Tibial nerve (tissue), 3 donors: ENCODE results near the gene PSMA6.
"Not testable (repeated sequence)": the region's sequence is repeated elsewhere in the genome, so short reads cannot be mapped to it uniquely, and the experiment has no call there.

Experiments used
- POLR2A ChIP-seq, 2 donors: fragments of 450-650 bp; IDR thresholded peaks; one replicate each; pipeline ENCODE4 v1.6.1; 2017; ENCODE audit warnings: antibody characterized with exemption in 2 of 2, mild to moderate bottlenecking in 2 of 2, moderate library complexity in 2 of 2
- TF ChIP-seq, protein P1 (sequence below), 5 experiments: fragments of 200-600 bp in 3 of 5; fragments of 450-650 bp in 2 of 5; sonication (generic) in 3 of 5; IDR thresholded peaks; one replicate each; pipeline ENCODE4 v1.5.1; 2016 to 2019; ENCODE audit warnings: antibody characterized with exemption in 5 of 5, mild to moderate bottlenecking in 3 of 5, moderate library complexity in 2 of 5

DNA sequence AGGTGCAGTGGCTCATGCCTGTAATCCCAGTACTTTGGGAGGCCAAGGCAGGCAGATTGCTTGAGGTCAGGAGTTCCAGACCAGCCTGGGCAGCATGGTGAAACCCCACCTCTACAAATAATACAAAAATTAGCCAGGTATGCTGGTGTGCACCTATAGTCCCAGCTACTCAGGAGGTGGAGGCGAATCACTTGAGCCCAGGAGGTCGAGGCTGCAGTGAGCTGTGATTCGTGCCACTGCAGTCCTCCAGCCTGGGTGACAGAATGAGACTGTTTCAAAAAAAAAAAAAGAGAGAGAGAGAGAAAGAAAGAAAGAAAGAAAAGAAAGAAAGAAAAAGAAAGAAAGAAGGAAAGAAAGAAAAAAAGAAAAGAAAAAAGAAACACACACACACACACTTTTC, 39.1 kb upstream of the PSMA6 start:
- TF ChIP-seq POLR2A (IDR thresholded peaks at IDR 0.05): not testable (repeated sequence)
- TF ChIP-seq, protein P1, sequence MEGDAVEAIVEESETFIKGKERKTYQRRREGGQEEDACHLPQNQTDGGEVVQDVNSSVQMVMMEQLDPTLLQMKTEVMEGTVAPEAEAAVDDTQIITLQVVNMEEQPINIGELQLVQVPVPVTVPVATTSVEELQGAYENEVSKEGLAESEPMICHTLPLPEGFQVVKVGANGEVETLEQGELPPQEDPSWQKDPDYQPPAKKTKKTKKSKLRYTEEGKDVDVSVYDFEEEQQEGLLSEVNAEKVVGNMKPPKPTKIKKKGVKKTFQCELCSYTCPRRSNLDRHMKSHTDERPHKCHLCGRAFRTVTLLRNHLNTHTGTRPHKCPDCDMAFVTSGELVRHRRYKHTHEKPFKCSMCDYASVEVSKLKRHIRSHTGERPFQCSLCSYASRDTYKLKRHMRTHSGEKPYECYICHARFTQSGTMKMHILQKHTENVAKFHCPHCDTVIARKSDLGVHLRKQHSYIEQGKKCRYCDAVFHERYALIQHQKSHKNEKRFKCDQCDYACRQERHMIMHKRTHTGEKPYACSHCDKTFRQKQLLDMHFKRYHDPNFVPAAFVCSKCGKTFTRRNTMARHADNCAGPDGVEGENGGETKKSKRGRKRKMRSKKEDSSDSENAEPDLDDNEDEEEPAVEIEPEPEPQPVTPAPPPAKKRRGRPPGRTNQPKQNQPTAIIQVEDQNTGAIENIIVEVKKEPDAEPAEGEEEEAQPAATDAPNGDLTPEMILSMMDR (IDR thresholded peaks at IDR 0.05): not testable (repeated sequence)
